Left renal cortex interstitium (tissue), 4 donors: ENCODE results near the gene DAP. TPM values are rescaled to one million over a fixed set of nuclear protein-coding genes. Genes with fewer than 3 reads are reported as not detected.
"Not testable (repeated sequence)": the region's sequence is repeated elsewhere in the genome, so short reads cannot be mapped to it uniquely, and the experiment has no call there.

ENCODE experiments used
- DNase-seq, 4 donors: peaks; one replicate each; pipeline ENCODE4 v3.0.0-alpha.2; 2013; ENCODE audit warnings: low read depth in 4 of 4, low spot score in 2 of 4, missing footprints in 1 of 4
- polyA plus RNA-seq, 4 donors: library from polyadenylated mRNA; unstranded; fragments of 120-200 nt; gene quantifications; one replicate each; pipeline ENCODE4 v1.2.1, GENCODE V29; 2013; ENCODE audit not compliant: insufficient read length in 4 of 4

The DAP gene
- polyA plus RNA-seq, 4 donors = 98.3 to 140 (median 126) TPM

DNA sequence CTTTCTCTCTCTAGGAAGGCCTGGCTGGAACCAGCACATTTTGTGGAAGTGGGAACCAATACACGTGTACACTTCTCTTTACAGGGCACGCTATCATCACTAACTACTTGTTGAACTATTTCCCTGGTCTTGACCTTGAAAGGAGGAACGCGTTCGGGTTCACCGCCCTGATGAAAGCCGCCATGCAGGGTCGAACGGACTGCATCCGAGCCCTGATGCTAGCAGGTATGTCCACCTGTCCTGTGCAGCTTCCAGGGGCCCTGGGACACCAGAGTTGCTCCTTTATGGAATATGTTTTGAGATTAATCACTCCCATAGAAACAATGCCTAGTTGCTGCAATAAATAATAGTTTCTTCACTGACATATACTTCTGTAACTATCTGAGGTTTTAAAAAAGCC lies 123.1 kb downstream of the DAP start:
- DNase-seq = no peak

DNA sequence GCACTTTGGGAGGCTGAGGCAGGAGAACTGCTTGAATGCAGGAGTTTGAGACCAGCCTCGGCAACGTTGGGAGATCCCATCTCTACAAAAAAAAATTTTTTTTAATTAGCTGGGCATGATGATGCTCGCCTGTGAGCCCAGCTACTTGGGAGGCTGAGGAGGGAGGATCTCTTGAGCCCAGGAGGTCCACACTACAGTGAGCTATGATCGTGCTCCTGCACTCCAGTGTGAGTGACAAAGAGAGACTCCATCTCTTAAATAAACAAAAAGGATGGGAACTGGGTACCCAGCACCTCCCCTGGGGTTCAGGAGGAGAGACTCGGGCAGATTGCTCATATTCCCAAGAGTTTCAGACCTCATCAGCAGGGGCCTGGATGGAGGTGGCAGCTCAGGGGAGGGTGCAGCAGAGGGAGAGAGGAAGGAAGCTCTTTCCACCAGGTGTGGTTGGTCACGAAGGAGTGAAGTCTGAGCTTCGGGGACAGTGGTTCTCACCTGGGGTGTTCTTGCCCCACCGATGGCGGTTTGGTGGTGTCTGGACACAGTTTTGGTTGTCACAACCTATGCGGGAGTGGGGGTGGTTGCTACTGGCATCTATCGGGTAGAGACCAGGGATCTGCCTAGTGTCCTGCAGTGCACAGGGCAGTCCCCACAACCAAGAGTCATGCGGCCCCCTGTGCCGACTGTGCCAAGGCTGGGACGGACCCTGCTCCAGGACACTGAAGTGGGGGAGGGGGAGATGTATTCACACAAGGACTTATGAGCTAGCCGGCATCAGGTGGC lies 124.5 kb downstream of the DAP start:
- DNase-seq = no peak

DNA sequence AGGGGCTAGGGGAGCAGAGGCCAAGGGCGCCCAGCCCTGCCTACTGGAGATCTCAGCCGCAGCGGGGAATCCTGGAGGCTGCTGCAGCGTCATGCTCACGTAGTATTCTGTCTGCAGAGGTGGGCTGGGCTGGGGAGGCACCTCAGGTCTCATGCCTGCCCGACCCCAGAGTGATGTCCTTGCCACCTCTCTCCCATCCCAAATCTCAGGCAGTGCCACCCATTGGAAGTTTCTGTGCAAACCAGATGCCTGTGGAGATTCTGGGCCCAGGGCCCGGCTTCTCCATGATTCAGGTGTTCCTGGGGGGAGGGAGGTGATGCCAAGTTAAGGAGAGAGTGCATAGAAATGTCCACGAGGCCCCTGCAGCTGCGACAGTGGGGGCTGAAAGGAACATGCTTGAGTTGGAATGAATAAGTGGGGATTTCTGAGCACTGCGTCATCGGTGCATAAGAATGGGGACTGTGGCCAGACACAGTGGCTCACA lies 125.1 kb downstream of the DAP start:
- no peak for DNase-seq

DNA sequence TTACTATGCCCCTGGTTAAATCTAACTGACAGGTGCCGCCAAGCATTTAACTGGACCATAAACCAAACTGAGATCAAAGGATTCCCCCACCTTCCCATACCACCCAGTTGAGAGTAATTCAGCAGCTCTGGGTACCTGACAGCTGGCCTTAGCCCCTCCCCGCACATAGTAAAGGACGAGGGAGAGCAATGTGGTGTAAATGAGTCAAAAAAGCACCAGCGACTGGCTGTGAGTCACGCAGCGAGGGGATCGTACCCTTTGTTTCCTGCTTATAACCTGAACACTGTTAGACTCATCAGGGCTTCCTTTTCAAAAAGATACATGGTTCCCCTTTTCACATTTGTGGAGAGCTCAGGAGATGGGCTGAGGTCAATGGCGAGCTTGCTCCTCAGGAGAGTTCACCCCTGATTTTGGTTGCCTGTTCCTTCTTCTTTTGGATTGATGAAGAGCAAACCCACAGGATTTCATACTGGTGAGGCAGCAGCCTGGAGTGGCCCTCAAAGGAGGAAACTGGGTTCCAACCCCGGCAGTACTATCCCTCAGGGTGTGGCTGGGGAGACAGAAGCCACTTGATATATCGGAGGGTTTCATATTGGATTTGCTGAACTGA lies 125.7 kb downstream of the DAP start:
- peak in 1 of 4 donors; percentile 20 for DNase-seq

DNA sequence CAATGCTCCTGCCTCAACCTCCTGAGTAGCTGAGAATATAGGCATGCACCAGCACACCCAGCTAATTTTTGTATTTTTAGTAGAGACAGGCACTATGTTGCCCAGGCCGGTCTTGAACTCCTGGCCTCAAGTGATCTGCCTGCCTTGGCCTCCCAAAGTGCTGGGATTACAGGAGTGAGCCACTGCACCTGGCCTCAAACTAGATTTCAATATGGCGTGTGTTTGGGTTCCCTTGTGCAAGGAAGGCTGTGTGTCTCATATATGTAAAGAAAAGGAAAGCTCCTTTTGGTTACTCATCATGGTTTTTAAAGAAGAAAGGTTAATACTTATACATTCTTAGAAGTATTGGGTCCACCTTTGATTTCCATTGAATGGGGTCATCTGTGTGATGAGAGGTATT lies 126.5 kb downstream of the DAP start:
- no peak for DNase-seq

DNA sequence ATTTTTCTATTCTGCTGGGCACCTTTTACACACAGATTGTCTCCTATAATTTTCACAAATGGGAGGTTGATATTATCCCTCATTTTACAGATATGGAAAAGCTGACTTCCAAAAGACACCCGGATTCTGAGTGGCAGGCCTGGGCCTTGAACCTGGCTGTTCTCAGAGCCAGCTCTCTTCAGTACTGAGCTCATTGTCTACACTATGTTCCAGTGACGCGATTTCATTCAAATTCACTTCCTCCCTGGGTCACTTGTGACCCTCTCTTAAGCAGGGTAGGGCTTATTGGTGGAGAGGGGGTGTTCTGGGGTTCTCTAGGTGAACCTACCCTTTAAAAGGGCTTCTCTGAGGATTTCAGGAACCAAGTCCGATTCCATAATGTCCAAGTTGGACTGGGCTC lies 127.0 kb downstream of the DAP start:
- DNase-seq = no peak

DNA sequence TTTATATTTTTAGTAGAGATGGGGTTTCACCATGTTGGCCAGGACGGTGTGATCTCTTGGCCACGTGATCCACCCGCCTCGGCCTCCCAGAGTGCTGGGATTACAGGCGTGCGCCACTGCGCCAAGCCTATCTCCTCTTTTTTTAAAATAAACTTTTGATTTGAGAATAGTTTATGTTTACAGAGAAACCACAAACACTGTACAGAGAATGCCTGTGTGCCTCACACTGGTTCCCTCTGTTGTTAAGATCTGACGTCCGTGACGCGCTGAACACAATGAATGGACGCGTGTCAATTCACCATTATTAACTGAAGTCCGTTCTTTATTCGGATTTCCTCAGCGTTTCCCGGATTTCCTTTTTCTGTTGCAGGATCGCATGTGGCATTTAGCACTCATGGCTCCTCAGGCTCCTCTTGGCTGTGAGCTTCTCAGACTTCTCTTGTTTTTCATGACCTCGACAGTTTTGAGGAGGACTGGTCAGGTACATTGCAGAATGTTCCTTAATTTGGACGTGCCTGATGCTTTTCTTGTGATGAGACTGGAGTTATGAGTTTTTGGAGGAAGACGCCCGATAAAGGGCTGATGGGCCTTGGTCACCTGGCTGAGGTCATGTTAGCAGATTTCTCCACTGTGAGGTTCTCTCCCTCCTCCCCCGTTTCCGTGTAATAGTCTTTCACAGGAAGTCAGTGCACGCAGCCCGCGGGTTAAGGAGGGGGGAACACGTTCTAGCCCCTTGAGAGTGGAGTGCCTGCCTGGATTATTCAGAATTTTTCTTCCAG lies 127.6 kb downstream of the DAP start:
- DNase-seq = no peak

DNA sequence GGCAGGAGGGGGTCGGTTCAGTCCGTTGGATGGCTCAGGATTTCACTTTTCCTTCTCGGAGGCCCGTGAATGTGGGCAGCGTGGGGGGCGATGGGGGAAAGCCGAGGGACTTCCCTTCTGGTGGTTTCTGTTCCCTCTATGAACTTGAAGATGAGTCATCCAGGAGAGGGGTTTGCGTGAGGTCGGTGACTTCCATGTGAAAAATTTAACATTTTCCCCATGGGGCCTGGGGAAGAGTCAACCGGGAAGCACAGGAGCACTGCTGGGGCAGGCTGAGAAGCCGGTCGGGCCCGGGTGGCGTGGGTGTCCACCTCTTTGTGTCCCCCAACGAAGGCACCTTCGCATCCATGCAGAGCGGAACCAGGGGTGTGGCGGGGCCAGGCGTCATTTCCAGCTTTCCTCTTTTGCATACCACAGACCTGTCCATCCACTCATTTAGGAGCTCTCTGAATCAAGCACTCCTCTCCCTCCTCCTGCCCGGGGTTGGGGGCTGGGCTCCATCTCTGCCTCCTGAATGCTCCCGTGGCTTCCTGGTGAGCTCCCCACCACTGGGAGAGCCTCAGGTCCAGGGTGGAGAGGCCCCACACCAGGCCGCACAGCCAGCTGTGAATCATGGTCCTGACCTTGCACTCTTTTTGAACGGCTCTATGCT lies 128.8 kb downstream of the DAP start:
- DNase-seq = no peak

DNA sequence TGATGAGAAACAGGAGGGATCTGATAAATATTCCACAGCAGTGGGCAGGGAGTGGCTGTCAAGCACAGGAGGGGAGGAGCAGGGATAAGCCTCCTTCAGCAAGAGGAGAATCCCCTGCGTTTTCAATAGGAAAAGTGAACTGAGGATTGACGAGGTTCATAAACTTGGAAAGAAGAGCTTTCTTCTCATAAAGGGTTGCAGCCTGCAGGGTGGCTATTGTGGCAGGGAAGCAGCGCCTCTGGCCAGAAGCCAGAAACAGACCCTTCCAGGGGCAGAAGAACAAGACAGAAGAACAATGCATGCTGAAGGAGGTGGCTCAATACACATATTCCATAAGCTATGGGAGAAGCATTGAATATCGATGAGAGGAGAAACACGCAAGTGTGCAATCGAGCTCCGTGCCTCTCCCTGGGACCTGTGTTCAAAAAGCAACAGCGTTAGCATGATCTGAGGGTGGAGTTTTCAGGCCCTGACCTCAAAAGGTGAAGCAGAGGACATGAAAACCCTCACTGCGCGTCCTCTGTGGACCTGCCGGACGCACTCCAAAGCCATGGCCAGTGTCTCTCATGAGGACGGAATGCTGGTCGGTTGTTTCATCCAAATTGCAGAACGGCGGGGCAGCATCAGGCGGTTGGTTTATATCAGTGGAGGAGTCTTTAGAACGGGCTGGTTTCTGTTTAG lies 129.6 kb downstream of the DAP start:
- DNase-seq = no peak

DNA sequence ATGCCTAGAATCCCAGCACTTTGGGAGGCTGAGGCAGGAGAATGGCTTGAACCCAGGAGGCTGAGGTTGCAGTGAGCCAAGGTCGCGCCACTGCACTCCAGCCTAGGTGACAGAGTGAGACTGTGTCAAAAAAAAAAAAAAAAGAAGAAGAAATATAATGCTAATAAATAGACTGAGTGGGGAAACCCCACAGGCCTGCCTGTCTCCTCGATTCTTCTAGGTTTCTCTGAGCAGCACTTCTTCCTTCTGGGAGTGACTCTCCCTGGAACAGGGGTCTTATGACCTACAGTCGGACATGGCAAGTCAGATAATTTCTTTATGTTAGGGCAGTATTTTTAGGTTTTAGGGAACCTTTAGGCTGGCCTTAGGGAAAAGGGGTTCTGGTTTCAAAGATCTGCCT lies 130.3 kb downstream of the DAP start:
- not testable (repeated sequence) for DNase-seq

DNA sequence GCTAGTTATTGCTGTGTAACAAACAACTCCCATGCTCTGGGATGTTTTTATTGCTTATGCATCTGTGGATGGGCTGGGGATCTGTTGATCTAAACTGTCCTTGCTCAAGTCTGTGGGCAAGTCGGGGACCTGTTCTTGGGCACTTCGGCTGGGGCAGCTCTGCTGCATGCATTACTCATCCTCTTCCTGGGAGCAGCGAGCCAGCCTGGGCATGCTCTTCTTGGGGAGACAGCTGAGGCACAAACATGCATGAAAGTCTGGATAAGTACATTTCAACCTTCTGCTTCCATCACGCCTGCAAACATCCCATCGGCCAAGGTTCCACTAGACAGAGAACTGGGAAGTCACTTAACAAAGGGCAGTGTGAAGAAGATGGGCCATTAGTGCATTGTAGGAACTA lies 130.9 kb downstream of the DAP start:
- DNase-seq = no peak

DNA sequence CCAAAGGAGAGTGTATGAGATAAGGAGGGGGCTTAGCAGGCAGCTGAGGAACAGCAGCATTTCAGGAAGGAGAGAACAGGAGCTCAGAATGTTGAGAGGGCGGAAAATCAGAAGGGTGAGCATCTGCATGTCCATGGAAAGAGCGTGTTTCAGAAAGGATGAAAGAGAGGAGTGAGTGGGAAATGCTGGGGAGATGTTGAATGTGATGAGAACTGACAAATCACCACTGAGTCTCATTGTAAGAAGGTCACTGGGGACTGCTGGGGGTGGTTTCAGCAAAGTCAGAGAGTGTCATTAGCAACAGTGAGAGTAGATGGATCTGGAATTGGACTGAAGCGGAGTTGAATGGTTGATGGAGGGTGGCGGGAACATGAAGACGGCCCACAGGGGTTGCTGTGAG lies 131.4 kb downstream of the DAP start:
- no peak for DNase-seq

Other genes with a start within 250 kb of the DAP start
- gene ANKRD33B, start 197.2 kb downstream of the DAP start, polyA plus RNA-seq = 1 to 10 TPM; 1.5 to 1.7 (median 1.6) TPM